Gastrocnemius medialis (tissue), 4 donors: ENCODE results near the gene IL18R1. TPM values are rescaled to one million over a fixed set of nuclear protein-coding genes. Genes with fewer than 3 reads are reported as not detected.
A peak's percentile ranks its signal among the peaks of the same experiment; 100 is the strongest.

ENCODE experiments used
- ATAC-seq, 2 donors: fragments of 150-250 bp; one replicate each; pipeline ENCODE4 v1.9.1; 2016
- DNase-seq, 2 donors: peaks; one replicate each; pipeline ENCODE4 v3.0.0-alpha.2; 2019
- H3K27ac ChIP-seq, 4 donors: fragments of 200-600 bp; sonication (generic); 1 replicate in 1 of 4; 2 replicates in 3 of 4; pipeline ENCODE4 v1.5.1; 2016 to 2018; ENCODE audit warnings: mild to moderate bottlenecking in 2 of 4, moderate library complexity in 1 of 4
- H3K27me3 ChIP-seq, 3 donors: fragments of 200-600 bp; sonication (generic) in 2 of 3; 1 replicate in 1 of 3; 2 replicates in 2 of 3; pipeline versions ENCODE4 v1.5.1 to v1.6.0; 2016 to 2019; ENCODE audit warnings: mild to moderate bottlenecking in 1 of 3, moderate library complexity in 1 of 3
- H3K36me3 ChIP-seq, 2 donors: fragments of 200-600 bp; sonication (generic) in 1 of 2; one replicate each; pipeline ENCODE4 v1.5.1; 2017 to 2018
- H3K4me1 ChIP-seq, 2 donors: fragments of 200-600 bp; sonication (generic) in 1 of 2; one replicate each; pipeline ENCODE4 v1.5.1; 2016 to 2017; ENCODE audit warnings: mild to moderate bottlenecking in 2 of 2
- H3K4me3 ChIP-seq, 4 donors: fragments of 200-600 bp; sonication (generic) in 3 of 4; 1 replicate in 1 of 4; 2 replicates in 3 of 4; pipeline ENCODE4 v1.5.1; 2016 to 2019; ENCODE audit warnings: mild to moderate bottlenecking in 2 of 4
- H3K9me3 ChIP-seq, 3 donors: fragments of 200-600 bp; sonication (generic) in 2 of 3; 1 replicate in 1 of 3; 2 replicates in 2 of 3; pipeline ENCODE4 v1.5.1; 2016 to 2019
- CTCF ChIP-seq, 5 experiments: fragments of 450-650 bp in 3 of 5; fragments of 200-600 bp in 2 of 5; sonication (generic) in 2 of 5; IDR thresholded peaks in 4 of 5; conservative IDR thresholded peaks in 1 of 5; 1 replicate in 4 of 5; 2 replicates in 1 of 5; pipeline ENCODE4 v1.5.1; 2016 to 2019; ENCODE audit warnings: antibody characterized with exemption in 5 of 5, mild to moderate bottlenecking in 3 of 5, moderate library complexity in 3 of 5
- POLR2A ChIP-seq, 2 donors: fragments of 450-650 bp; IDR thresholded peaks; one replicate each; pipeline ENCODE4 v1.6.1; 2017; ENCODE audit warnings: antibody characterized with exemption in 2 of 2, mild to moderate bottlenecking in 2 of 2, moderate library complexity in 2 of 2
- in situ Hi-C, 4 donors: fragments of 200-750 bp; cut with MboI; loops; one replicate each; pipeline versions ENCODE4 v1.15.0 to v1.8.0; 2017; ENCODE audit warnings: low sequenced_read_pairs in 4 of 4
- intact Hi-C: fragments of 100-400 bp; cut with DNase I; formaldehyde crosslinking; loops from one replicate; pipeline ENCODE4 v1.15.1; 2023; ENCODE audit warnings: low total_unique reads
- total RNA-seq, 4 donors: library from RNA; depleted of rRNA; stranded (reverse); fragments of >200 nt; gene quantifications; one replicate each; pipeline versions ENCODE4 v1.1.0 to v1.2.3, GENCODE V29; 2016

The IL18R1 gene
- total RNA-seq, 4 donors from 2014 or later, result 0.36 to 2.8 (median 1.1) TPM

- no peaks in the 10 kb centered on the region for H3K27me3 ChIP-seq
- ATAC-seq (no peak), DNase-seq (no peak)
- no peak overlapping the region for H3K4me3 ChIP-seq
- TF ChIP-seq POLR2A (IDR thresholded peaks at IDR 0.05), result no peak
- no peak for TF ChIP-seq CTCF (IDR thresholded peaks at IDR 0.05 in 4 of 5, conservative IDR thresholded peaks at IDR 0.05 in 1 of 5)
- no peaks in the 10 kb centered on the region for H3K9me3 ChIP-seq
- H3K4me1 ChIP-seq, result no peaks in the 10 kb centered on the region
- in situ Hi-C loops, result loop anchor here in 3 of 4 donors (25.0 kb wide), 3 partner anchors 151 to 451 kb away; partner anchors contain the start of gene IL1R2 (in 1 of the 3)
- intact Hi-C loops, result no loop called here
- H3K36me3 ChIP-seq, result no peaks in the 10 kb centered on the region
- H3K27ac ChIP-seq, result no peak overlapping the region
Measured at GRCh38 chr2:102438111-102438510, 82.5 kb downstream of the IL18R1 start.

- TF ChIP-seq CTCF (IDR thresholded peaks at IDR 0.05 in 4 of 5, conservative IDR thresholded peaks at IDR 0.05 in 1 of 5) (no peak), POLR2A (IDR thresholded peaks at IDR 0.05) (no peak)
- intact Hi-C loops (no loop called here), in situ Hi-C loops (loop anchor here in 3 of 4 donors (25.0 kb wide), 3 partner anchors 151 to 451 kb away; partner anchors contain the start of gene IL1R2 (in 1 of the 3))
- Histone ChIP-seq H3K27me3 (no peaks in the 10 kb centered on the region), H3K4me3 (no peak overlapping the region), H3K4me1 (no peaks in the 10 kb centered on the region), H3K36me3 (no peaks in the 10 kb centered on the region), H3K27ac (no peak overlapping the region), H3K9me3 (no peaks in the 10 kb centered on the region)
- no peak for DNase-seq
- no peak for ATAC-seq
Measured at GRCh38 chr2:102438578-102438977, 83.0 kb downstream of the IL18R1 start.

- Histone ChIP-seq H3K9me3 (no peaks in the 10 kb centered on the region), H3K27me3 (no peaks in the 10 kb centered on the region), H3K4me1 (no peaks in the 10 kb centered on the region), H3K4me3 (no peak overlapping the region), H3K36me3 (no peaks in the 10 kb centered on the region), H3K27ac (no peak overlapping the region)
- TF ChIP-seq POLR2A (IDR thresholded peaks at IDR 0.05) (no peak), CTCF (IDR thresholded peaks at IDR 0.05 in 4 of 5, conservative IDR thresholded peaks at IDR 0.05 in 1 of 5) (no peak)
- intact Hi-C loops, result no loop called here
- ATAC-seq, result no peak
- in situ Hi-C loops, result loop anchor here in 3 of 4 donors (25.0 kb wide), 3 partner anchors 152 to 452 kb away; partner anchors contain the start of gene IL1R2 (in 1 of the 3)
- no peak for DNase-seq
Measured at GRCh38 chr2:102439065-102439695, 83.6 kb downstream of the IL18R1 start.

GRCh38 chr2:102442967-102443828 lies 87.6 kb downstream of the IL18R1 start:
- TF ChIP-seq CTCF (IDR thresholded peaks at IDR 0.05 in 4 of 5, conservative IDR thresholded peaks at IDR 0.05 in 1 of 5), result peak in 4 of 5 experiments; percentile 7 to 60 (median 39)
- no peak for TF ChIP-seq POLR2A (IDR thresholded peaks at IDR 0.05)
- DNase-seq, result no peak
- Histone ChIP-seq H3K4me3 (no peak overlapping the region), H3K36me3 (no peaks in the 10 kb centered on the region), H3K27ac (no peak overlapping the region), H3K27me3 (no peaks in the 10 kb centered on the region), H3K9me3 (no peaks in the 10 kb centered on the region), H3K4me1 (no peaks in the 10 kb centered on the region)
- ATAC-seq, result no peak
- in situ Hi-C loops (loop anchor here in 3 of 4 donors (10.0 to 25.0 kb wide), 4 partner anchors 156 to 456 kb away; partner anchors contain the start of gene IL1R2 (in 1 of the 3)), intact Hi-C loops (loop anchor here (10.0 kb wide), 1 partner anchor 558 kb away; no protein-coding TSS in a partner anchor)
